K562 (cell line): ENCODE results near the gene GALP. TPM values are rescaled to one million over a fixed set of nuclear protein-coding genes. Genes with fewer than 3 reads are reported as not detected.

Experiments used
- ATAC-seq: fragments of 200-7000 bp; cut with Tn5 transposase; 3 replicates; pipeline ENCODE4 v1.9.1; 2020; ENCODE audit warnings: moderate library complexity
- BruUV-seq: library from RNA; stranded (reverse); fragments of 400-500 nt; replicated peaks from 2 replicates; lab custom pipeline; 2021; lab: Mats Ljungman, UMichigan
- CTCF ChIA-PET: fragments of 300-600 bp; formaldehyde crosslinking; extraction: SDS; loops from one replicate; lab custom pipeline; 2021; ENCODE audit warnings: low intra/inter-chr PET ratio; lab: Yijun Ruan, JAX
- POLR2A ChIA-PET: fragments of 300-600, 350-650 bp; sonication (Branson Sonifier 250); formaldehyde crosslinking; extraction: SDS; loops from one replicate; lab custom pipeline; 2021; ENCODE audit warnings: antibody characterized with exemption, inconsistent platforms; lab: Yijun Ruan, JAX
- DNase-seq, 4 experiments: peaks; one replicate each; pipeline versions ENCODE4 v3.0.0 to v3.0.0-alpha.2; 2011 to 2018; ENCODE audit warnings: low spot score in 3 of 4, mixed read lengths in 3 of 4; ENCODE audit errors: extremely low read depth in 1 of 4
- FAIRE-seq: peaks from 2 replicates; lab custom pipeline; 2011; peaks lifted over from hg19 to GRCh38; lab: Jason Lieb, UNC
- H2AFZ ChIP-seq: 2 replicates; pipeline ENCODE4 v1.6.0; 2011; ENCODE audit warnings: low read depth, low read length, control low read depth, inconsistent platforms
- H3K27ac ChIP-seq: fragments of 200-600 bp; 3 replicates; pipeline ENCODE4 v1.8.0; 2011; ENCODE audit warnings: low read depth, mild to moderate bottlenecking, control low read depth, inconsistent platforms, low read length, moderate library complexity, mixed read lengths; ENCODE audit errors: extremely low read depth
- H3K27me3 ChIP-seq, 2 experiments: fragments of 300-600 bp in 1 of 2; 2 replicates in 1 of 2; 3 replicates in 1 of 2; pipeline versions ENCODE4 v1.6.0 to v1.8.0; 2011; ENCODE audit warnings: inconsistent platforms in 2 of 2, low read length in 2 of 2, mild to moderate bottlenecking in 1 of 2, mixed read lengths in 1 of 2, moderate library complexity in 1 of 2; ENCODE audit not compliant: control insufficient read depth in 2 of 2, insufficient read depth in 2 of 2
- H3K36me3 ChIP-seq: fragments of 300-600 bp; 3 replicates; pipeline ENCODE4 v1.8.0; 2011; ENCODE audit warnings: mild to moderate bottlenecking, low read length, inconsistent platforms; ENCODE audit not compliant: control insufficient read depth, insufficient read depth
- H3K4me1 ChIP-seq, 2 experiments: fragments of 200-600 bp in 1 of 2; replicated peaks in 1 of 2; 2 replicates in 1 of 2; 3 replicates in 1 of 2; pipeline versions ENCODE4 v1.5.1 to v1.8.0; 2011; ENCODE audit warnings: inconsistent platforms in 2 of 2, low read length in 2 of 2, mild to moderate bottlenecking in 1 of 2, mixed read lengths in 1 of 2, moderate library complexity in 1 of 2; ENCODE audit not compliant: control insufficient read depth in 2 of 2, insufficient read depth in 2 of 2
- H3K4me2 ChIP-seq: 2 replicates; pipeline ENCODE4 v1.6.1; 2011; ENCODE audit warnings: low read length, control low read depth, inconsistent platforms, mixed read lengths; ENCODE audit not compliant: insufficient read depth
- H3K4me3 ChIP-seq: fragments of 200-600 bp; sonication (generic), shearing (Covaris generic); 2 replicates; pipeline ENCODE4 v1.5.1; 2016; ENCODE audit warnings: control low read depth, inconsistent platforms
- H3K79me2 ChIP-seq: fragments of 200-600 bp; 3 replicates; pipeline ENCODE4 v1.8.0; 2011; ENCODE audit warnings: low read length, inconsistent platforms; ENCODE audit not compliant: control insufficient read depth, insufficient read depth
- H3K9ac ChIP-seq, 2 experiments: 2 replicates each; pipeline versions ENCODE4 v1.6.0 to v1.6.1; 2011; ENCODE audit warnings: low read depth in 2 of 2, low read length in 2 of 2, control low read depth in 1 of 2, inconsistent platforms in 1 of 2, mild to moderate bottlenecking in 1 of 2, mixed read lengths in 1 of 2; ENCODE audit not compliant: insufficient read depth in 1 of 2
- H3K9me1 ChIP-seq: one replicate; pipeline ENCODE4 v1.6.0; 2011; ENCODE audit warnings: inconsistent platforms, mild to moderate bottlenecking, low read length, moderate library complexity; ENCODE audit not compliant: control insufficient read depth, insufficient read depth
- H3K9me3 ChIP-seq: replicated peaks from 2 replicates; pipeline ENCODE4 v1.5.1; 2011; ENCODE audit warnings: low read depth, low read length, inconsistent platforms; ENCODE audit not compliant: control insufficient read depth, insufficient read depth
- H4K20me1 ChIP-seq: replicated peaks from 2 replicates; pipeline ENCODE4 v1.6.1; 2011; ENCODE audit warnings: low read length, inconsistent platforms, mixed read lengths; ENCODE audit not compliant: control insufficient read depth, insufficient read depth
- JUNB ChIP-seq: fragments of 450-650 bp; formaldehyde crosslinking; conservative IDR thresholded peaks from 2 replicates; pipeline ENCODE4 v1.4.0; 2020; ENCODE audit warnings: mild to moderate bottlenecking
- MYNN ChIP-seq, 2 experiments: sonication (generic); formaldehyde crosslinking in 1 of 2; IDR thresholded peaks; 2 replicates each; pipeline versions ENCODE4 v1.5.0 to v1.6.1; 2016 to 2020; ENCODE audit warnings: antibody characterized with exemption in 1 of 2, missing genetic modification reagents in 1 of 2
- PCBP1 ChIP-seq: fragments of 200-400 bp; formaldehyde crosslinking; IDR thresholded peaks from 2 replicates; pipeline ENCODE4 v1.6.1; 2018; ENCODE audit warnings: mild to moderate bottlenecking, low read depth, low read length; ENCODE audit not compliant: poor library complexity, severe bottlenecking
- RFX1 ChIP-seq: fragments of 450-650 bp; IDR thresholded peaks from 2 replicates; pipeline ENCODE4 v1.6.1; 2016; ENCODE audit warnings: mild to moderate bottlenecking, moderate library complexity
- ZNF717 ChIP-seq: fragments of 250-450 bp; sonication (Bioruptor Pico); IDR thresholded peaks from 2 replicates; pipeline ENCODE4 v1.5.0; 2021
- WGBS: fragments of 100-300 bp; shearing (Covaris generic); methylation state at CpG from one replicate; pipeline ENCODE4 v1.1.6; 2016; ENCODE audit warnings: low coverage, mixed read lengths; ENCODE audit not compliant: insufficient coverage; ENCODE audit errors: missing lambda C conversion rate; 5-methylcytosine and 5-hydroxymethylcytosine counted together
- in situ Hi-C: fragments of 300-500 bp; cut with MboI; formaldehyde crosslinking; loops from 4 replicates; pipeline ENCODE4 v1.15.0; 2018; ENCODE audit warnings: inconsistent platforms, mixed read lengths
- intact Hi-C: fragments of 100-400 bp; cut with micrococcal nuclease; formaldehyde crosslinking; loops from 2 replicates; pipeline ENCODE4 v1.14.2; 2022
- polyA plus RNA-seq, 8 experiments: library from polyadenylated mRNA; depleted of rRNA in 4 of 8; stranded (reverse) in 5 of 8; unstranded in 3 of 8; fragments of >200 nt; fragmentation: Nextera tagmentation in 2 of 8; fragmentation: Illumina TruSeq in 1 of 8; extraction: Ambion mirVana in 2 of 8; extraction: Trizol in 1 of 8; gene quantifications; 2 replicates each; pipeline versions ENCODE4 v1.2.1 to v1.2.3, GENCODE V29; 2011 to 2014; ENCODE audit warnings: inconsistent platforms in 1 of 8, missing spikeins in 1 of 8
- total RNA-seq, 7 experiments: library from RNA; depleted of rRNA in 6 of 7; stranded (reverse); fragments of >200 nt in 6 of 7; fragmentation: Illumina TruSeq in 2 of 7; extraction: Trizol in 2 of 7; gene quantifications; 2 replicates each; pipeline versions ENCODE4 v1.2.1 to v1.2.3, GENCODE V29; 2011 to 2021; ENCODE audit warnings: low replicate concordance in 1 of 7
- TF ChIP-seq, protein P1 (sequence below), 3 experiments: IDR thresholded peaks in 2 of 3; conservative IDR thresholded peaks in 1 of 3; 2 replicates each; pipeline ENCODE4 v1.5.1; 2011 to 2012; ENCODE audit warnings: low read length in 3 of 3, mild to moderate bottlenecking in 3 of 3, control low read depth in 2 of 3, improper control_type of control experiment in 1 of 3, inconsistent platforms in 1 of 3, low read depth in 1 of 3, mixed read lengths in 1 of 3, moderate library complexity in 1 of 3; ENCODE audit not compliant: insufficient read depth in 2 of 3
- TF ChIP-seq, protein P2 (sequence below): IDR thresholded peaks from 2 replicates; pipeline ENCODE4 v1.6.1; 2011; ENCODE audit warnings: borderline replicate concordance, low read depth, mild to moderate bottlenecking, moderate library complexity, low read length; ENCODE audit not compliant: insufficient read depth, poor library complexity, severe bottlenecking
- TF ChIP-seq, protein P3 (sequence below): fragments of 250-450 bp; sonication (Bioruptor Pico); IDR thresholded peaks from 2 replicates; pipeline ENCODE4 v1.4.0; 2020; ENCODE audit warnings: mild to moderate bottlenecking, moderate library complexity, borderline replicate concordance

The GALP gene
- total and polyA plus RNA-seq, 9 of the 15 experiments (the other 6 are each of a cell fraction or from before 2014, with no cell fraction given) = not detected

DNA sequence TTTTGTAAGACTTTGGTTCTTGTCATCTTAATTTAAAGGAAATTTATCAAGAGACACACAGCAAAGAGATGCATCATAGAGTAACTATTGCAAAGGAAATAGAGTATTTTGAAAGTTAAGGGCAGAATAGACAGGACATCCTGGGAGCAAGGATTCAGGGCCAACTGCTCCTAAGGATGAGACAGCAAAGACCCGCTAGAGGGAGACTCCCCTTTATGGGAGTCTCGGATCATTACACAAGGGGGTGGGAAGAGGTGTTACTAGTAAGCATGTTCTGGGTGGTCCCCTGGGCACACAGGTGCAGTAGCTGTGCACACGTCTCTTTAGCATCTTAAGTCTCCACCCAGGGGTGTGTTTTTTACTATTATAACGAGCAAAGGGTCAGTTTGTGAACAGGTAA, 35.9 kb downstream of the GALP start:
- 3% methylated on average over 4 of the region's 4 CpGs for WGBS
- BruUV-seq = no TSS peak
- CTCF ChIA-PET = interaction anchor here (0.6 kb wide), 1 partner anchor 655 kb away, joined by 3 read pairs; no protein-coding TSS in a partner anchor
- no peak for FAIRE-seq
- in situ Hi-C loops (no loop called here), intact Hi-C loops (no loop called here)
- no peak overlapping the region for H3K4me3 ChIP-seq
- peak in 2 of 4 experiments; percentile 17 to 25 for DNase-seq
- H3K9me3 ChIP-seq = no peaks in the 10 kb centered on the region
- H3K79me2 ChIP-seq = no peaks in the 10 kb centered on the region
- H4K20me1 ChIP-seq = no peaks in the 10 kb centered on the region
- H3K36me3 ChIP-seq = no peaks in the 10 kb centered on the region
- no peak overlapping the region for H2AFZ ChIP-seq
- no peak overlapping the region for H3K27ac ChIP-seq
- POLR2A ChIA-PET = no interaction called here
- no peaks in the 10 kb centered on the region; a peak in 1 of 5 replicates for H3K4me1 ChIP-seq
- no peak overlapping the region for H3K9ac ChIP-seq
- no peaks in the 10 kb centered on the region for H3K9me1 ChIP-seq
- peak; percentile 56; the same call in 1 of the 3 replicates for ATAC-seq
- no peak overlapping the region for H3K4me2 ChIP-seq
- TF ChIP-seq, protein P1, sequence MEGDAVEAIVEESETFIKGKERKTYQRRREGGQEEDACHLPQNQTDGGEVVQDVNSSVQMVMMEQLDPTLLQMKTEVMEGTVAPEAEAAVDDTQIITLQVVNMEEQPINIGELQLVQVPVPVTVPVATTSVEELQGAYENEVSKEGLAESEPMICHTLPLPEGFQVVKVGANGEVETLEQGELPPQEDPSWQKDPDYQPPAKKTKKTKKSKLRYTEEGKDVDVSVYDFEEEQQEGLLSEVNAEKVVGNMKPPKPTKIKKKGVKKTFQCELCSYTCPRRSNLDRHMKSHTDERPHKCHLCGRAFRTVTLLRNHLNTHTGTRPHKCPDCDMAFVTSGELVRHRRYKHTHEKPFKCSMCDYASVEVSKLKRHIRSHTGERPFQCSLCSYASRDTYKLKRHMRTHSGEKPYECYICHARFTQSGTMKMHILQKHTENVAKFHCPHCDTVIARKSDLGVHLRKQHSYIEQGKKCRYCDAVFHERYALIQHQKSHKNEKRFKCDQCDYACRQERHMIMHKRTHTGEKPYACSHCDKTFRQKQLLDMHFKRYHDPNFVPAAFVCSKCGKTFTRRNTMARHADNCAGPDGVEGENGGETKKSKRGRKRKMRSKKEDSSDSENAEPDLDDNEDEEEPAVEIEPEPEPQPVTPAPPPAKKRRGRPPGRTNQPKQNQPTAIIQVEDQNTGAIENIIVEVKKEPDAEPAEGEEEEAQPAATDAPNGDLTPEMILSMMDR (IDR thresholded peaks at IDR 0.05 in 2 of 3, conservative IDR thresholded peaks at IDR 0.05 in 1 of 3; ENCODE audit: insufficient read depth in 2 of 3, low read depth in 1 of 3, low read length in 3 of 3) = peak in 2 of 3 experiments; percentile 22 to 38; a peak in 2 of 6 replicates
- TF ChIP-seq ZNF717 (CRISPR knock-in tag) (no peak), MYNN (IDR thresholded peaks at IDR 0.05) (no peak), MYNN (CRISPR knock-in tag; IDR thresholded peaks at IDR 0.05) (no peak), RFX1 (no peak), JUNB (no peak), PCBP1 (no peak)
- TF ChIP-seq, protein P2, sequence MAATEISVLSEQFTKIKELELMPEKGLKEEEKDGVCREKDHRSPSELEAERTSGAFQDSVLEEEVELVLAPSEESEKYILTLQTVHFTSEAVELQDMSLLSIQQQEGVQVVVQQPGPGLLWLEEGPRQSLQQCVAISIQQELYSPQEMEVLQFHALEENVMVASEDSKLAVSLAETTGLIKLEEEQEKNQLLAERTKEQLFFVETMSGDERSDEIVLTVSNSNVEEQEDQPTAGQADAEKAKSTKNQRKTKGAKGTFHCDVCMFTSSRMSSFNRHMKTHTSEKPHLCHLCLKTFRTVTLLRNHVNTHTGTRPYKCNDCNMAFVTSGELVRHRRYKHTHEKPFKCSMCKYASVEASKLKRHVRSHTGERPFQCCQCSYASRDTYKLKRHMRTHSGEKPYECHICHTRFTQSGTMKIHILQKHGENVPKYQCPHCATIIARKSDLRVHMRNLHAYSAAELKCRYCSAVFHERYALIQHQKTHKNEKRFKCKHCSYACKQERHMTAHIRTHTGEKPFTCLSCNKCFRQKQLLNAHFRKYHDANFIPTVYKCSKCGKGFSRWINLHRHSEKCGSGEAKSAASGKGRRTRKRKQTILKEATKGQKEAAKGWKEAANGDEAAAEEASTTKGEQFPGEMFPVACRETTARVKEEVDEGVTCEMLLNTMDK = peak; percentile 21
- TF ChIP-seq, protein P3, sequence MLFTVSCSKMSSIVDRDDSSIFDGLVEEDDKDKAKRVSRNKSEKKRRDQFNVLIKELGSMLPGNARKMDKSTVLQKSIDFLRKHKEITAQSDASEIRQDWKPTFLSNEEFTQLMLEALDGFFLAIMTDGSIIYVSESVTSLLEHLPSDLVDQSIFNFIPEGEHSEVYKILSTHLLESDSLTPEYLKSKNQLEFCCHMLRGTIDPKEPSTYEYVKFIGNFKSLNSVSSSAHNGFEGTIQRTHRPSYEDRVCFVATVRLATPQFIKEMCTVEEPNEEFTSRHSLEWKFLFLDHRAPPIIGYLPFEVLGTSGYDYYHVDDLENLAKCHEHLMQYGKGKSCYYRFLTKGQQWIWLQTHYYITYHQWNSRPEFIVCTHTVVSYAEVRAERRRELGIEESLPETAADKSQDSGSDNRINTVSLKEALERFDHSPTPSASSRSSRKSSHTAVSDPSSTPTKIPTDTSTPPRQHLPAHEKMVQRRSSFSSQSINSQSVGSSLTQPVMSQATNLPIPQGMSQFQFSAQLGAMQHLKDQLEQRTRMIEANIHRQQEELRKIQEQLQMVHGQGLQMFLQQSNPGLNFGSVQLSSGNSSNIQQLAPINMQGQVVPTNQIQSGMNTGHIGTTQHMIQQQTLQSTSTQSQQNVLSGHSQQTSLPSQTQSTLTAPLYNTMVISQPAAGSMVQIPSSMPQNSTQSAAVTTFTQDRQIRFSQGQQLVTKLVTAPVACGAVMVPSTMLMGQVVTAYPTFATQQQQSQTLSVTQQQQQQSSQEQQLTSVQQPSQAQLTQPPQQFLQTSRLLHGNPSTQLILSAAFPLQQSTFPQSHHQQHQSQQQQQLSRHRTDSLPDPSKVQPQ (CRISPR knock-in tag) = no peak
- H3K27me3 ChIP-seq = peaks cover 0 to 17% of the 10 kb centered on the region in 2 experiments; a peak in 3 of 5 replicates
